ENCODE measurements around the gene CBX5.
A peak's percentile ranks its signal among the peaks of the same experiment; 100 is the strongest.
"Not testable (repeated sequence)": the region's sequence is repeated elsewhere in the genome, so short reads cannot be mapped to it uniquely, and the experiment has no call there.

CBX5 gene

GRCh38 chr12:54240971-54241588, 38.8 kb downstream of the CBX5 start:
- no peak for TF ChIP-seq CTCF (IDR thresholded peaks at IDR 0.05; ENCODE audit: low read length, missing control alignments)
- H3K4me3 ChIP-seq (replicated peaks; ENCODE audit: low read depth, low read length), result no peak overlapping the region
- no peak for DNase-seq (ENCODE audit: low read depth)

- DNase-seq (ENCODE audit: low read depth), result no peak
- H3K4me3 ChIP-seq (replicated peaks; ENCODE audit: low read depth, low read length), result no peak overlapping the region
- TF ChIP-seq CTCF (IDR thresholded peaks at IDR 0.05; ENCODE audit: low read length, missing control alignments), result no peak
Observed at GRCh38 chr12:54240129-54240528, 39.8 kb downstream of the CBX5 start.

- no peak overlapping the region for H3K4me3 ChIP-seq (replicated peaks; ENCODE audit: low read depth, low read length)
- DNase-seq (ENCODE audit: low read depth), result no peak
- no peak for TF ChIP-seq CTCF (IDR thresholded peaks at IDR 0.05; ENCODE audit: low read length, missing control alignments)
Observed at GRCh38 chr12:54239620-54240019, 40.3 kb downstream of the CBX5 start.

DNA sequence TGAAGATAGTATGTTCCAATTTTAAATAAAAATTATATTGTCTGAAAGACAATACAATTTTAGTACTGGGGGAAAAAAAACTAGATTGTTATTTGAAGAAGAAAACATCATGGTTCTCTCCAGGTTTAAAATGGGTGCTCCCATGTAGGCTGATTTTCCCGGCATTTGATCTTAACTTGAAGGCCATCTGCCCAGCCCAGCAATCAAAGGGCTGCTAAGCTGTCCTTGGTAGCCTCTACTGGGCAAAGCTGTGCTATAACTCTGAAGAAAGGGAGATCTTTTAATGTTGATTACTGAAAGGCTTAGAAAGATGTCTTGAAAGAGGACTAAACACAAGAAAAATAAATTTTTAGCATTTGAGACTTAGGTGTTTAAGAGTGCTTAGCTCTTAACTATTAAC, 41.4 kb downstream of the CBX5 start:
- TF ChIP-seq CTCF (IDR thresholded peaks at IDR 0.05; ENCODE audit: low read length, missing control alignments), result no peak
- DNase-seq (ENCODE audit: low read depth), result no peak
- no peak overlapping the region for H3K4me3 ChIP-seq (replicated peaks; ENCODE audit: low read depth, low read length)

DNA sequence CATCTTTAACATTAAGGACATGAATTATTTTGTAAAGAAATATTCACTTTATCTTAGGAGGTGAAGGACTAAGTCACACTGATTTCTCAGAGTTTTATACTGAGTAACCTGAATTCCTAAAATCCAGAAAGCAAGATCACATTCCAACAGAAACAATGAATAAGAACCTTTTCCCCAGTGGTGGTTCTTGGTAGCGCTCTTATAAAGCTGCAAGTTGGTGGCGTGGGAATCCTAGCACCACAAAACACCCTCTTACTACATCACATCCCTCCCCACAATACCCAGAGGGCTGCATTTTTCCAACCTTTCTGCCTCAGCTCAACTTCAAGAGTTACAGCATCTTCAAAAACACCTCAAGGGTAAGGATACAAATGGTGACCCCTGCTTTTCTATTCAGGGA, 47.1 kb downstream of the CBX5 start:
- DNase-seq (ENCODE audit: low read depth), result peak; percentile 52
- no peak overlapping the region for H3K4me3 ChIP-seq (replicated peaks; ENCODE audit: low read depth, low read length)
- peak; percentile 18 for TF ChIP-seq CTCF (IDR thresholded peaks at IDR 0.05; ENCODE audit: low read length, missing control alignments)

DNA sequence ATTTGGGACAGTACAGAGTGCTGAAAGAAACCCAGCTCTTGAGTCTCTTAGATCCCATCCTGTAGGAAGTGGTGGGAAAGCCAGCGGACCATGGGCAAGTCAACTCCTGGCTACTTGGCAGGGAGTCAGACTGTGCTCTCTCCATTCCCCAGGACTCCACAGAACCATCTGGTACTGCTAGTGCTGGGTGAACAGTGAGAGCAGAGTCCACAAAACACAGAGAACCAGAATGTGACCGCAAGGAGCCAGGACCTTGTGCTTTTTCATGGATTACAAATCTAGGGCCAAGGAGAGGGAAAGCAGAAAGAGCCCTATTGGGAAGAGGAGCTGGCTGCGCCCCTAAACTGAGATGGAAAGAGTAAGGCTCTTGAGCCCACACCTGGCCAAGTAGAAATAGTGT, 48.7 kb downstream of the CBX5 start:
- not testable (repeated sequence) for H3K4me3 ChIP-seq (replicated peaks; ENCODE audit: low read depth, low read length); DNase-seq (ENCODE audit: low read depth)

GRCh38 chr12:54230555-54230954, 49.4 kb downstream of the CBX5 start:
- no peak for DNase-seq (ENCODE audit: low read depth)
- H3K4me3 ChIP-seq (replicated peaks; ENCODE audit: low read depth, low read length), result no peak overlapping the region
- no peak for TF ChIP-seq CTCF (IDR thresholded peaks at IDR 0.05; ENCODE audit: low read length, missing control alignments)

Measured in fibroblast of pulmonary artery (primary cell).